MG63 (cell line): Measurements from ENCODE around the gene CDC42BPG. TPM values are rescaled to one million over a fixed set of nuclear protein-coding genes. Genes with fewer than 3 reads are reported as not detected.

Experiments used
- DNase-seq: peaks from one replicate; pipeline ENCODE4 v3.0.0-alpha.2; 2020
- H3K27me3 ChIP-seq: fragments of 250-450 bp; sonication (Bioruptor Pico); 2 replicates; pipeline ENCODE4 v1.5.1; 2020; ENCODE audit warnings: mild to moderate bottlenecking, moderate library complexity
- H3K36me3 ChIP-seq: fragments of 250-450 bp; sonication (Bioruptor Pico); 2 replicates; pipeline ENCODE4 v1.5.1; 2020; ENCODE audit warnings: mild to moderate bottlenecking, moderate library complexity
- H3K4me3 ChIP-seq: fragments of 250-450 bp; sonication (Bioruptor Pico); 2 replicates; pipeline ENCODE4 v1.5.1; 2020; ENCODE audit warnings: mild to moderate bottlenecking, moderate library complexity
- H3K9me3 ChIP-seq: fragments of 250-450 bp; sonication (Bioruptor Pico); 2 replicates; pipeline ENCODE4 v1.5.1; 2020; ENCODE audit warnings: mild to moderate bottlenecking, moderate library complexity
- total RNA-seq: library from RNA; depleted of rRNA; stranded (reverse); fragments of >200 nt; shearing (Covaris generic); gene quantifications from 2 replicates; pipeline ENCODE4 v1.2.3, GENCODE V29; 2014; ENCODE audit warnings: low replicate concordance; rRNA removed

The CDC42BPG gene
- total RNA-seq, 1 experiment from 2014 or later = 0.36 TPM

DNA sequence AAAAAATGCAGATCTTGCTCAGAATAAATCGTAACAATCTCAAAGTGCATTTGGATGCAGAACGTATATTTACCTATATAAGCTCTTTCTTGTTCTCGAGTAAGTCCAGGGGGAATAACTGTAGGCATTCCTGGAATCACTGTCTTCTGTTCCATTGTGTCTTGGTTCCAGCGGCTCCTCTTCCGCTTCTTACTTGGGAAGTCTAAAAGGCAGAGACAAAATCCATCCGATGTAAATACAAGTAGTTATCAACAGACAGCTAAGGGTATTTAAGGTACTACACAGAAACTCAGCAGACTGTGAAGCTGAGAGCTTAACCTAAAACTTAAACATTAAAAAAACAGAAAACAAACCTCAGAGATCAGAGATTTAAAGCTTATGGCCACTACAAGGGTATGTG is 68.0 kb downstream of the CDC42BPG start:
- Histone ChIP-seq H3K27me3 (no peaks in the 10 kb centered on the region), H3K4me3 (peak overlapping the region; percentile 95), H3K36me3 (peaks cover 61% of the 10 kb centered on the region), H3K9me3 (no peaks in the 10 kb centered on the region)
- DNase-seq = no peak

DNA sequence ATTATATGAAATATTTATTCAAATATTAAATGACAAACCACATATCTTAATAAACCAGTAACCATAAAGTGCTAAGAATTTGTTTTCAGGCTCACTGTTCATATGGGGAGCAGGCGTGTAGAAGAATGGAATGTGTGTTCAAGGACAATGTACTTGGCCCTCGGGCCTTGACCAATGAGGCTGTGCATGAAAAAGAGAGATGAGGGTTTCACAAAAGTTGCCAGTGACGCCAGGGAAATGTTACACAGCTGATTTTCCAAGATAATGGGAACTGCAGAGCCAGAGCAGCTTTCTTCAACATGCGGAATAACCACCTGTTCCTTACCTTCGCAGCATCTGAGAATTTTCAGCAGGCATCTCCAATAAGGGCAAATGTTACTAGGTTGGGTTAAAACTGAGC is 70.3 kb downstream of the CDC42BPG start:
- Histone ChIP-seq H3K9me3 (no peaks in the 10 kb centered on the region), H3K27me3 (no peaks in the 10 kb centered on the region), H3K36me3 (peaks cover 84% of the 10 kb centered on the region), H3K4me3 (no peak overlapping the region)
- no peak for DNase-seq

Other genes starting within 250 kb of the CDC42BPG start
- gene NRXN2, start 121.5 kb downstream of the CDC42BPG start, total RNA-seq = 4.2 and 12.7 TPM in 2 replicates
- not detected in 2 replicates for gene RASGRP2, start 100.5 kb downstream of the CDC42BPG start, total RNA-seq
- gene PYGM, start 84.7 kb downstream of the CDC42BPG start, total RNA-seq = not detected in 2 replicates
- 70.1 and 72.2 TPM in 2 replicates for gene SF1, start 66.1 kb downstream of the CDC42BPG start, total RNA-seq
- gene MAP4K2, start 41.4 kb downstream of the CDC42BPG start, total RNA-seq = 6.2 and 14.8 TPM in 2 replicates
- 9.2 and 13.3 TPM in 2 replicates for gene MEN1, start 34.1 kb downstream of the CDC42BPG start, total RNA-seq
- gene EHD1, start 34.0 kb upstream of the CDC42BPG start, total RNA-seq = 62.9 and 64.8 TPM in 2 replicates
- 4.6 and 18.6 TPM in 2 replicates for gene ATG2A, start 72.6 kb upstream of the CDC42BPG start, total RNA-seq
- gene PPP2R5B, start 80.0 kb upstream of the CDC42BPG start, total RNA-seq = 5.4 and 8.8 TPM in 2 replicates
- not detected in 2 replicates for gene GPHA2, start 91.2 kb upstream of the CDC42BPG start, total RNA-seq
- gene MAJIN, start 127.5 kb upstream of the CDC42BPG start, total RNA-seq = not detected in 2 replicates
- gene BATF2, start 152.3 kb upstream of the CDC42BPG start, total RNA-seq = 1.3 TPM in 1 of 2 replicates, not detected in the other
- gene ARL2, start 169.5 kb upstream of the CDC42BPG start, total RNA-seq = 170 and 249 TPM in 2 replicates
- gene SNX15, start 182.8 kb upstream of the CDC42BPG start, total RNA-seq = 11.2 and 18.5 TPM in 2 replicates
- gene SAC3D1, start 196.6 kb upstream of the CDC42BPG start, total RNA-seq = 42.1 and 54.8 TPM in 2 replicates
- gene NAALADL1, start 213.9 kb upstream of the CDC42BPG start, total RNA-seq = not detected in 2 replicates
- gene CDCA5, start 239.4 kb upstream of the CDC42BPG start, total RNA-seq = 42.5 and 43.5 TPM in 2 replicates
- gene ZFPL1, start 239.6 kb upstream of the CDC42BPG start, total RNA-seq = 70.2 and 88.7 TPM in 2 replicates